OCI-LY1 (cell line): ENCODE data around the gene PCDHGB2.
"Not testable (repeated sequence)": the region's sequence is repeated elsewhere in the genome, so short reads cannot be mapped to it uniquely, and the experiment has no call there.

Experiments
- H2AFZ ChIP-seq: fragments of 200-600 bp; sonication (generic), shearing (Covaris generic); 2 replicates; pipeline ENCODE4 v1.6.0; 2014; ENCODE audit warnings: antibody characterized with exemption, mild to moderate bottlenecking, low read length
- H3F3A ChIP-seq: fragments of 200-600 bp; sonication (generic), shearing (Covaris generic); 2 replicates; pipeline ENCODE4 v1.6.0; 2014; ENCODE audit warnings: mild to moderate bottlenecking, antibody characterized with exemption, low read length, moderate library complexity; ENCODE audit not compliant: insufficient read depth
- H3K27ac ChIP-seq: fragments of 200-600 bp; sonication (generic); 2 replicates; pipeline ENCODE4 v1.5.1; 2014; ENCODE audit warnings: low read length, mixed run types, mild to moderate bottlenecking, low read depth; ENCODE audit not compliant: poor library complexity, severe bottlenecking
- H3K27me3 ChIP-seq: fragments of 200-600 bp; sonication (generic); 2 replicates; pipeline ENCODE4 v1.6.0; 2014; ENCODE audit warnings: antibody characterized with exemption, mild to moderate bottlenecking, low read length, moderate library complexity; ENCODE audit not compliant: insufficient read depth
- H3K36me3 ChIP-seq: fragments of 200-600 bp; sonication (generic); 2 replicates; pipeline ENCODE4 v1.6.1; 2014; ENCODE audit warnings: mild to moderate bottlenecking, antibody characterized with exemption, low read length, moderate library complexity, mixed read lengths; ENCODE audit not compliant: insufficient read depth
- H3K4me1 ChIP-seq: fragments of 200-600 bp; sonication (generic); 2 replicates; pipeline ENCODE4 v1.5.1; 2014; ENCODE audit warnings: mild to moderate bottlenecking, low read length, moderate library complexity; ENCODE audit not compliant: insufficient read depth, severe bottlenecking
- H3K4me2 ChIP-seq: fragments of 200-600 bp; sonication (generic), shearing (Covaris generic); 2 replicates; pipeline ENCODE4 v1.6.1; 2014; ENCODE audit warnings: low read length
- H3K4me3 ChIP-seq: fragments of 200-600 bp; sonication (generic); 2 replicates; pipeline ENCODE4 v1.5.1; 2014; ENCODE audit warnings: low read length, low read depth, mild to moderate bottlenecking, mixed read lengths; ENCODE audit not compliant: poor library complexity, severe bottlenecking
- H3K79me2 ChIP-seq: fragments of 200-600 bp; shearing (Covaris generic); 2 replicates; pipeline ENCODE4 v1.6.1; 2016; ENCODE audit warnings: mixed run types, low read length, mixed read lengths; ENCODE audit not compliant: insufficient read depth
- H3K9ac ChIP-seq: fragments of 200-600 bp; sonication (generic), shearing (Covaris generic); 2 replicates; pipeline ENCODE4 v1.6.1; 2014; ENCODE audit warnings: mild to moderate bottlenecking, low read length, mixed read lengths
- H3K9me2 ChIP-seq: fragments of 200-600 bp; sonication (generic), shearing (Covaris generic); 2 replicates; pipeline ENCODE4 v1.6.1; 2014; ENCODE audit warnings: low read depth, mild to moderate bottlenecking, low read length, mixed read lengths
- H3K9me3 ChIP-seq: fragments of 200-600 bp; shearing (Covaris generic); 2 replicates; pipeline ENCODE4 v1.6.1; 2014; ENCODE audit warnings: low read length, mixed read lengths
- H4K20me1 ChIP-seq: fragments of 200-600 bp; sonication (generic), shearing (Covaris generic); 2 replicates; pipeline ENCODE4 v1.6.0; 2016; ENCODE audit warnings: mild to moderate bottlenecking, low read length; ENCODE audit not compliant: insufficient read depth
- CTCF ChIP-seq: fragments of 200-600 bp; sonication (generic), shearing (Covaris generic); IDR thresholded peaks from 2 replicates; pipeline ENCODE4 v1.5.1; 2017; ENCODE audit warnings: mild to moderate bottlenecking, antibody characterized with exemption, low read length, moderate library complexity, mixed read lengths
- EZH2 ChIP-seq: fragments of 200-600 bp; sonication (generic), shearing (Covaris generic); IDR thresholded peaks from 2 replicates; pipeline ENCODE4 v1.8.0; 2017; ENCODE audit warnings: borderline replicate concordance, mixed run types, mild to moderate bottlenecking, antibody characterized with exemption, low read length, moderate library complexity, mixed read lengths

The PCDHGB2 gene

GRCh38 chr5:141382469-141383294 is 22.9 kb downstream of the PCDHGB2 start, which contains the start of gene PCDHGA7:
TSS of gene PCDHGA7 (plus strand) at chr5:141382742. CDS start at chr5:141382900, 158 bp downstream.
- Histone ChIP-seq H2AFZ (no peak within 1 kb of the TSS), H3K9me3 (peaks cover 9% of the 10 kb centered on the region), H3K27me3 (no peaks in the 10 kb centered on the region), H3F3A (no peaks in the 10 kb centered on the region), H3K79me2 (no peaks in the 10 kb centered on the region), H3K4me1 (no peaks in the 10 kb centered on the region), H4K20me1 (no peaks in the 10 kb centered on the region), H3K4me3 (no peak within 1 kb of the TSS), H3K4me2 (no peak within 1 kb of the TSS), H3K36me3 (no peaks in the 10 kb centered on the region), H3K27ac (no peak within 1 kb of the TSS), H3K9me2 (no peaks in the 10 kb centered on the region), H3K9ac (no peak within 1 kb of the TSS)
- no peak for TF ChIP-seq EZH2

GRCh38 chr5:141383345-141383744 is 23.6 kb downstream of the PCDHGB2 start:
- no peak for TF ChIP-seq EZH2
- TF ChIP-seq CTCF: no peak
- Histone ChIP-seq H3K36me3 (no peaks in the 10 kb centered on the region), H3K9me3 (peaks cover 9% of the 10 kb centered on the region), H3K4me2 (no peak overlapping the region), H3K9me2 (no peaks in the 10 kb centered on the region), H3F3A (no peaks in the 10 kb centered on the region), H2AFZ (no peak overlapping the region), H4K20me1 (no peaks in the 10 kb centered on the region), H3K27me3 (no peaks in the 10 kb centered on the region), H3K79me2 (no peaks in the 10 kb centered on the region), H3K4me1 (no peaks in the 10 kb centered on the region), H3K27ac (no peak overlapping the region), H3K9ac (no peak overlapping the region), H3K4me3 (no peak overlapping the region)

GRCh38 chr5:141384471-141385267 is 24.9 kb downstream of the PCDHGB2 start:
- H3K4me3 ChIP-seq: no peak overlapping the region
- H3K27me3 ChIP-seq: no peaks in the 10 kb centered on the region
- no peak overlapping the region for H3K27ac ChIP-seq
- H2AFZ ChIP-seq: no peak overlapping the region
- H3K4me1 ChIP-seq: no peaks in the 10 kb centered on the region
- H3K36me3 ChIP-seq: no peaks in the 10 kb centered on the region
- peaks cover 12% of the 10 kb centered on the region for H3K9me3 ChIP-seq
- no peaks in the 10 kb centered on the region for H3K9me2 ChIP-seq
- no peaks in the 10 kb centered on the region for H4K20me1 ChIP-seq
- H3F3A ChIP-seq: no peaks in the 10 kb centered on the region
- no peaks in the 10 kb centered on the region for H3K79me2 ChIP-seq
- H3K4me2 ChIP-seq: no peak overlapping the region
- H3K9ac ChIP-seq: no peak overlapping the region
- TF ChIP-seq EZH2: no peak
- no peak for TF ChIP-seq CTCF

DNA sequence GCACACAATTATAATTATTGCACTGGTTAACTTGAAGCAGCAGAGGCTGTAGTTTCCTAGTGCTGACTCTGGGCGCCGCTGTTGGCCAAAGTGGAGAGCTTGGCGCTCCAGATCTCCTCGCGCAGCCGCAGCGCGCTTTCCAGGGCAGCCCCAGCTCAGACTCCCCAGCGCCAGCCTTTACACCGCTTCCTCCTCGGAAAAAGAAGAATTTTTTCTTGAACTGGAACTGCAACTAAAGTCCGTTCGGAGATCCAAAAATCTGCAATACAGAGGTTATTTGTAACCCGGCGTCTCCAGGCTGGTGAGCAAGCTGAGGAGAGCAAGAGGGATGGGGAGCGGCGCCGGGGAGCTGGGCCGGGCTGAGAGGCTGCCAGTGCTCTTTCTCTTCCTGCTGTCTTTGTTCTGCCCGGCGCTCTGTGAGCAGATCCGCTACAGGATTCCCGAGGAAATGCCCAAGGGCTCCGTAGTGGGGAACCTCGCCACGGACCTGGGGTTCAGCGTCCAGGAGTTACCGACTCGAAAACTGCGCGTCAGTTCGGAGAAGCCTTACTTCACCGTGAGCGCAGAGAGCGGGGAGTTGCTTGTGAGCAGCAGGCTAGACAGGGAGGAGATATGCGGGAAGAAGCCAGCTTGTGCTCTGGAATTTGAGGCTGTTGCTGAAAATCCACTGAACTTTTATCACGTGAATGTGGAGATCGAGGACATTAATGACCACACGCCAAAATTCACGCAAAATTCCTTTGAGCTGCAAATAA is 27.9 kb downstream of the PCDHGB2 start, which contains the start of gene PCDHGB4:
Gene PCDHGB4, plus strand, starts transcription at position 142 of the 755 bp plus-strand sequence. Its CDS starts 187 bp downstream, at position 329.
- not testable (repeated sequence) for H3K9me2 ChIP-seq, H3K4me2 ChIP-seq, H3K79me2 ChIP-seq, H3F3A ChIP-seq, H2AFZ ChIP-seq, H3K36me3 ChIP-seq, H3K9ac ChIP-seq, H4K20me1 ChIP-seq, H3K4me3 ChIP-seq, H3K4me1 ChIP-seq, H3K27ac ChIP-seq, H3K27me3 ChIP-seq
- peaks cover 13% of the 10 kb centered on the region for H3K9me3 ChIP-seq
